IMR-90 (cell line): ENCODE data around the gene CNBD2. TPM values are rescaled to one million over a fixed set of nuclear protein-coding genes. Genes with fewer than 3 reads are reported as not detected.

Experiments
- ATAC-seq: fragments of 200-7000 bp; cut with Tn5 transposase; 2 replicates; pipeline ENCODE4 v1.9.1; 2020; ENCODE audit warnings: low read depth, mild to moderate bottlenecking, moderate library complexity
- BruUV-seq: library from RNA; stranded (reverse); fragments of 400-500 nt; replicated peaks from 2 replicates; lab custom pipeline; 2021; lab: Mats Ljungman, UMichigan
- CTCF ChIA-PET: fragments of 300-600 bp; formaldehyde crosslinking; extraction: SDS; loops from one replicate; lab custom pipeline; 2021; ENCODE audit warnings: antibody characterized with exemption; lab: Yijun Ruan, JAX
- POLR2A ChIA-PET: fragments of 300-600 bp; sonication (Branson Sonifier 250); formaldehyde crosslinking; loops from one replicate; lab custom pipeline; 2022; ENCODE audit warnings: antibody characterized with exemption; ENCODE audit not compliant: unreplicated experiment; lab: Charles Lee
- DNase-seq: peaks from one replicate; pipeline ENCODE4 v3.0.0; 2013
- H2AFZ ChIP-seq: replicated peaks from 2 replicates; pipeline ENCODE3; 2013; ENCODE audit warnings: low read length, mild to moderate bottlenecking; ENCODE audit not compliant: poor library complexity
- H2AK5ac ChIP-seq: 2 replicates; pipeline ENCODE4 v1.6.1; 2013; ENCODE audit warnings: low read depth, low read length, inconsistent platforms
- H2AK9ac ChIP-seq: replicated peaks from 2 replicates; pipeline ENCODE3; 2013; ENCODE audit warnings: mild to moderate bottlenecking, low read depth, low read length, moderate library complexity; ENCODE audit not compliant: poor library complexity
- H2BK120ac ChIP-seq: 2 replicates; pipeline ENCODE4 v1.6.1; 2013; ENCODE audit warnings: low read depth, low read length, inconsistent platforms
- H2BK15ac ChIP-seq: 3 replicates; pipeline ENCODE4 v1.6.1; 2013; ENCODE audit warnings: low read depth, low read length, inconsistent platforms
- H2BK20ac ChIP-seq: 2 replicates; pipeline ENCODE4 v1.6.1; 2013; ENCODE audit warnings: low read depth, mild to moderate bottlenecking, inconsistent platforms, low read length, moderate library complexity
- H2BK5ac ChIP-seq: 2 replicates; pipeline ENCODE4 v1.6.1; 2013; ENCODE audit warnings: mild to moderate bottlenecking, low read depth, low read length, inconsistent platforms; ENCODE audit not compliant: poor library complexity, severe bottlenecking
- H3K14ac ChIP-seq: replicated peaks from 2 replicates; pipeline ENCODE4 v1.6.1; 2013; ENCODE audit warnings: low read depth, low read length, inconsistent platforms
- H3K18ac ChIP-seq: 2 replicates; pipeline ENCODE4 v1.6.1; 2013; ENCODE audit warnings: low read depth, low read length, control low read depth
- H3K23ac ChIP-seq: 2 replicates; pipeline ENCODE4 v1.6.1; 2013; ENCODE audit warnings: low read depth, low read length, inconsistent platforms
- H3K27ac ChIP-seq: 2 replicates; pipeline ENCODE4 v1.5.1; 2013; ENCODE audit warnings: mild to moderate bottlenecking, control low read depth, low read length; ENCODE audit not compliant: insufficient read depth
- H3K27me3 ChIP-seq: 2 replicates; pipeline ENCODE4 v1.6.1; 2013; ENCODE audit warnings: low read length; ENCODE audit not compliant: control insufficient read depth, insufficient read depth
- H3K36me3 ChIP-seq: 2 replicates; pipeline ENCODE4 v1.6.1; 2013; ENCODE audit warnings: low read length, mixed read lengths; ENCODE audit not compliant: control insufficient read depth, insufficient read depth
- H3K4ac ChIP-seq: 2 replicates; pipeline ENCODE4 v1.6.1; 2013; ENCODE audit warnings: low read depth, low read length, inconsistent platforms
- H3K4me1 ChIP-seq: 2 replicates; pipeline ENCODE4 v1.6.1; 2013; ENCODE audit warnings: low read length, mixed read lengths; ENCODE audit not compliant: control insufficient read depth, insufficient read depth
- H3K4me2 ChIP-seq: 2 replicates; pipeline ENCODE4 v1.6.1; 2013; ENCODE audit warnings: low read depth, mild to moderate bottlenecking, control low read depth, low read length, moderate library complexity
- H3K4me3 ChIP-seq: 2 replicates; pipeline ENCODE4 v1.5.1; 2013; ENCODE audit warnings: low read depth, mild to moderate bottlenecking, control low read depth, low read length, moderate library complexity; ENCODE audit not compliant: insufficient read depth
- H3K56ac ChIP-seq: 2 replicates; pipeline ENCODE4 v1.6.1; 2013; ENCODE audit warnings: low read length, inconsistent platforms; ENCODE audit not compliant: insufficient read depth; ENCODE audit errors: extremely low read depth
- H3K79me1 ChIP-seq, 2 experiments: 2 replicates each; pipeline ENCODE4 v1.6.1; 2013; ENCODE audit warnings: low read length in 2 of 2, inconsistent platforms in 1 of 2, low read depth in 1 of 2
- H3K9ac ChIP-seq: 2 replicates; pipeline ENCODE4 v1.6.1; 2013; ENCODE audit warnings: low read depth, low read length, control low read depth
- H3K9me1 ChIP-seq: 2 replicates; pipeline ENCODE4 v1.6.1; 2013; ENCODE audit warnings: low read length, inconsistent platforms; ENCODE audit not compliant: insufficient read depth
- H3K9me3 ChIP-seq: 2 replicates; pipeline ENCODE4 v1.6.1; 2013; ENCODE audit warnings: low read length; ENCODE audit not compliant: control insufficient read depth, insufficient read depth
- H4K20me1 ChIP-seq: 2 replicates; pipeline ENCODE4 v1.6.1; 2013; ENCODE audit warnings: low read length, inconsistent platforms; ENCODE audit not compliant: insufficient read depth
- H4K5ac ChIP-seq: 2 replicates; pipeline ENCODE4 v1.6.1; 2013; ENCODE audit warnings: mild to moderate bottlenecking, low read depth, low read length, control low read depth
- H4K8ac ChIP-seq, 2 experiments: 2 replicates each; pipeline ENCODE4 v1.6.1; 2013; ENCODE audit warnings: low read depth in 2 of 2, low read length in 2 of 2, control low read depth in 1 of 2, inconsistent platforms in 1 of 2
- H4K91ac ChIP-seq: 2 replicates; pipeline ENCODE4 v1.6.1; 2013; ENCODE audit warnings: low read depth, low read length, inconsistent platforms; ENCODE audit not compliant: insufficient read depth
- BHLHE40 ChIP-seq: fragments of 150-350 bp; IDR thresholded peaks from 2 replicates; pipeline ENCODE4 v1.6.1; 2016; ENCODE audit warnings: mild to moderate bottlenecking, low read depth, low read length
- MXI1 ChIP-seq: IDR thresholded peaks from 2 replicates; pipeline ENCODE4 v1.6.1; 2012; ENCODE audit warnings: low read depth, mild to moderate bottlenecking, low read length, moderate library complexity, borderline replicate concordance
- POLR2A ChIP-seq: IDR thresholded peaks from 2 replicates; pipeline ENCODE4 v1.6.1; 2012; ENCODE audit warnings: mild to moderate bottlenecking, low read depth, low read length
- RAD21 ChIP-seq: IDR thresholded peaks from 2 replicates; pipeline ENCODE4 v1.6.1; 2012; ENCODE audit warnings: low read length, improper control_type of control experiment
- dilution Hi-C: fragments of 300-500 bp; cut with HindIII; formaldehyde crosslinking; loops from one replicate; pipeline ENCODE4 v1.14.3; 2018; ENCODE audit warnings: low sequenced_read_pairs; ENCODE audit not compliant: unreplicated experiment
- in situ Hi-C: fragments of 300-500 bp; cut with MboI; formaldehyde crosslinking; loops from 3 replicates; pipeline ENCODE4 v1.14.3; 2019; ENCODE audit warnings: low sequenced_read_pairs, inconsistent platforms, mixed read lengths
- intact Hi-C: fragments of 100-400 bp; cut with micrococcal nuclease; formaldehyde crosslinking; loops from 2 replicates; pipeline ENCODE4 v1.10.0; 2022
- polyA plus RNA-seq, 3 experiments: library from polyadenylated mRNA; depleted of rRNA; stranded (reverse); fragments of >200 nt; gene quantifications; 2 replicates each; pipeline ENCODE4 v1.2.3, GENCODE V29; 2012; ENCODE audit warnings: low replicate concordance in 1 of 3
- total RNA-seq: library from RNA; depleted of rRNA; stranded (reverse); fragments of >200 nt; gene quantifications from 2 replicates; pipeline ENCODE4 v1.2.3, GENCODE V29; 2012
- TF ChIP-seq, protein P1 (sequence below): conservative IDR thresholded peaks from 2 replicates; pipeline ENCODE4 v1.5.1; 2012; ENCODE audit warnings: mild to moderate bottlenecking, low read depth, low read length, improper control_type of control experiment

The CNBD2 gene
- total and polyA plus RNA-seq, 2 of the 4 experiments (the other 2 are of a cell fraction), result 0.90 to 1.7 TPM

DNA sequence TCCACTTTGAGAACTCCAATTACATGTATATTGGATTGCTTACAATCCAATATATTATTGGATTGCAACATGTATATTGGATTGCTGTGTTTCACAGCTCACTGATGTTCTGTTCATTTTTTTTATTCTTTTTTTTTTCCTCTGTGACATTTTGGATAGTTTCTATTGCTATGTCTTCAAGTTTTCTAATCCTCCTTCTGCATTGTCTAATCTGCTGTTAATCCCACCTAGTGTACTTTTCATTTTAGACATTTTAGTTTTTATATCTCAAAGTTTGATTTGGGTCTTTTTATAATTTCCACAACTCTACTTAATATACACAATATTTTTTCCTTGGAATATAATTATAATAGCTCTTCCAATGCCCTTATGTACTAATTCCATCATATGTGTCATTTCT lies 34.5 kb downstream of the CNBD2 start:
- intact Hi-C loops, result no loop called here
- Histone ChIP-seq H2AFZ (no peak overlapping the region), H2BK120ac (no peak overlapping the region), H4K20me1 (no peaks in the 10 kb centered on the region), H3K14ac (no peak overlapping the region), H2BK15ac (no peak overlapping the region), H3K9me3 (peaks cover 7% of the 10 kb centered on the region), H4K91ac (no peak overlapping the region), H3K56ac (no peak overlapping the region), H3K4me1 (no peaks in the 10 kb centered on the region), H3K18ac (no peak overlapping the region), H3K9ac (no peak overlapping the region), H2BK5ac (no peak overlapping the region), H3K36me3 (no peaks in the 10 kb centered on the region), H4K5ac (no peak overlapping the region), H2AK5ac (no peak overlapping the region), H3K4ac (no peak overlapping the region), H3K4me2 (no peak overlapping the region), H2AK9ac (no peak overlapping the region), H3K27ac (no peak overlapping the region), H3K79me1 (no peaks in the 10 kb centered on the region), H3K27me3 (peaks cover 2% of the 10 kb centered on the region; the same call in 1 of the 2 replicates), H2BK20ac (no peak overlapping the region), H3K9me1 (no peaks in the 10 kb centered on the region), H3K4me3 (no peak overlapping the region), H4K8ac (no peak overlapping the region), H3K23ac (no peak overlapping the region)
- TF ChIP-seq, protein P1, sequence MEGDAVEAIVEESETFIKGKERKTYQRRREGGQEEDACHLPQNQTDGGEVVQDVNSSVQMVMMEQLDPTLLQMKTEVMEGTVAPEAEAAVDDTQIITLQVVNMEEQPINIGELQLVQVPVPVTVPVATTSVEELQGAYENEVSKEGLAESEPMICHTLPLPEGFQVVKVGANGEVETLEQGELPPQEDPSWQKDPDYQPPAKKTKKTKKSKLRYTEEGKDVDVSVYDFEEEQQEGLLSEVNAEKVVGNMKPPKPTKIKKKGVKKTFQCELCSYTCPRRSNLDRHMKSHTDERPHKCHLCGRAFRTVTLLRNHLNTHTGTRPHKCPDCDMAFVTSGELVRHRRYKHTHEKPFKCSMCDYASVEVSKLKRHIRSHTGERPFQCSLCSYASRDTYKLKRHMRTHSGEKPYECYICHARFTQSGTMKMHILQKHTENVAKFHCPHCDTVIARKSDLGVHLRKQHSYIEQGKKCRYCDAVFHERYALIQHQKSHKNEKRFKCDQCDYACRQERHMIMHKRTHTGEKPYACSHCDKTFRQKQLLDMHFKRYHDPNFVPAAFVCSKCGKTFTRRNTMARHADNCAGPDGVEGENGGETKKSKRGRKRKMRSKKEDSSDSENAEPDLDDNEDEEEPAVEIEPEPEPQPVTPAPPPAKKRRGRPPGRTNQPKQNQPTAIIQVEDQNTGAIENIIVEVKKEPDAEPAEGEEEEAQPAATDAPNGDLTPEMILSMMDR, result no peak
- TF ChIP-seq RAD21, result no peak
- TF ChIP-seq MXI1, result no peak
- TF ChIP-seq POLR2A, result no peak
- no peak for TF ChIP-seq BHLHE40
- ChIA-PET POLR2A (no interaction called here), CTCF (interaction anchor here (0.7 to 1.3 kb wide), 2 partner anchors 10 to 33 kb away, joined by 3 to 7 read pairs; no protein-coding TSS in a partner anchor)
- ATAC-seq (no peak), DNase-seq (no peak)
- no TSS peak for BruUV-seq
- dilution Hi-C loops, result no loop called here
- in situ Hi-C loops, result no loop called here
